ENCODE measurements around the gene KNG1. TPM values are rescaled to one million over a fixed set of nuclear protein-coding genes. Genes with fewer than 3 reads are reported as not detected.

KNG1 gene
- total RNA-seq, 1 experiment from 2014 or later, result not detected

DNA sequence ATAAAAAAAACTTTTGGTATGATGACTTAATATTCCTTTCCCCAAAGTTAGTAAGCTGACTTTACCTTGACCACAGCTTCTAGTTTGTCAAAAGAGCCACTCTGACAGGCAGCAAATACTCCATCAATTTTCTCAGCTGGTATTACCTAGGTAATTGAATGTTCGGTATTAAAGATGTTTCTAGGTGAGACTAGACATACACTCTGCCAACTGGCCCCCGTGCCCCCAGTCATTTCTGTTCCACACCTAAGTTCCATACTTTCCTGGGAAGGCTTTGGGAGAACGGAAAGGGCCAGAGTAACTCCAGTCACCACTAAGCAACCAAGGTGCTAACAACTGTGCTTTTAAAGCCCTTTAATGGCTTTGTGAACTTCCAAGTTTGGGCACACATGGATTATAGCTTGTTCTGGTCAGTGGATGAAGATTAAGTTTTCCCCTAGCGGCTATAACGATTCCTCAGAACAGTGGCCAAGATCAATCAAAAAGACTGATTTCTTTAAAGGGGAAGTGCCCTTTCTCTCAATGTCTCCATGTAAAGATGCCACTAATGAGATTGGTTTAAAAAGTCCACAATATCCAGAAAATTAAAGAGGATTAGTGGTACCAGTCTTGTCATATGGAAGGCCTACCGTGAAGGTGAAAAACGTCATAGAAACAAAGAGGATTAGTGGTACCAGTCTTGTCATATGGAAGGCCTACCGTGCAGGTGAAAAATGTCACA, 73.3 kb downstream of the KNG1 start:
- no peaks in the 10 kb centered on the region for H3K27me3 ChIP-seq (replicated peaks; ENCODE audit: insufficient read depth, low read depth, low read length, poor library complexity)
- peaks cover 94% of the 10 kb centered on the region for H3K36me3 ChIP-seq (ENCODE audit: insufficient read depth, low read length, poor library complexity, severe bottlenecking)
- peak; percentile 49 for DNase-seq (ENCODE audit: low spot score)
- H3K9me3 ChIP-seq (ENCODE audit: low read depth, low read length, poor library complexity, severe bottlenecking), result no peaks in the 10 kb centered on the region
- POLR2A ChIA-PET (ENCODE audit: low non-redundant PET), result no interaction called here
- H3K4me1 ChIP-seq (ENCODE audit: insufficient read depth, low read length, poor library complexity, severe bottlenecking), result peaks cover 33% of the 10 kb centered on the region
- TF ChIP-seq EZH2 (IDR thresholded peaks at IDR 0.05; ENCODE audit: borderline replicate concordance, low read depth, low read length, poor library complexity, severe bottlenecking), result no peak
- TF ChIP-seq, protein P1, sequence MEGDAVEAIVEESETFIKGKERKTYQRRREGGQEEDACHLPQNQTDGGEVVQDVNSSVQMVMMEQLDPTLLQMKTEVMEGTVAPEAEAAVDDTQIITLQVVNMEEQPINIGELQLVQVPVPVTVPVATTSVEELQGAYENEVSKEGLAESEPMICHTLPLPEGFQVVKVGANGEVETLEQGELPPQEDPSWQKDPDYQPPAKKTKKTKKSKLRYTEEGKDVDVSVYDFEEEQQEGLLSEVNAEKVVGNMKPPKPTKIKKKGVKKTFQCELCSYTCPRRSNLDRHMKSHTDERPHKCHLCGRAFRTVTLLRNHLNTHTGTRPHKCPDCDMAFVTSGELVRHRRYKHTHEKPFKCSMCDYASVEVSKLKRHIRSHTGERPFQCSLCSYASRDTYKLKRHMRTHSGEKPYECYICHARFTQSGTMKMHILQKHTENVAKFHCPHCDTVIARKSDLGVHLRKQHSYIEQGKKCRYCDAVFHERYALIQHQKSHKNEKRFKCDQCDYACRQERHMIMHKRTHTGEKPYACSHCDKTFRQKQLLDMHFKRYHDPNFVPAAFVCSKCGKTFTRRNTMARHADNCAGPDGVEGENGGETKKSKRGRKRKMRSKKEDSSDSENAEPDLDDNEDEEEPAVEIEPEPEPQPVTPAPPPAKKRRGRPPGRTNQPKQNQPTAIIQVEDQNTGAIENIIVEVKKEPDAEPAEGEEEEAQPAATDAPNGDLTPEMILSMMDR (conservative IDR thresholded peaks at IDR 0.05; ENCODE audit: low read depth, low read length), result no peak
- peak overlapping the region; percentile 2 for H3K27ac ChIP-seq (ENCODE audit: low read depth, low read length, poor library complexity, severe bottlenecking)
- no TSS peak for BruUV-seq (replicated peaks)
- intact Hi-C loops (cut with micrococcal nuclease; ENCODE audit: unreplicated experiment), result no loop called here
- CTCF ChIA-PET, result no interaction called here
- no peak overlapping the region for H3K4me3 ChIP-seq (ENCODE audit: low read depth, low read length, poor library complexity, severe bottlenecking)

Small RNA genes within 50 kb of the gene (microRNA-seq; reads per million reads assigned to microRNA genes)
- gene MIR1248, result 17.3 reads per million, percentile 40 among the genes with 10 or more reads in this experiment

Other genes with a start within 250 kb of the KNG1 start
- gene CRYGS, start 173.0 kb upstream of the KNG1 start, total RNA-seq (2021), result 3.6 and 3.9 TPM in 2 replicates
- gene TBCCD1, start 150.0 kb upstream of the KNG1 start, total RNA-seq (2021), result 19.4 and 20.1 TPM in 2 replicates
- gene DNAJB11, start 146.6 kb upstream of the KNG1 start, total RNA-seq (2021), result 94.1 and 103 TPM in 2 replicates
- gene AHSG, start 104.3 kb upstream of the KNG1 start, total RNA-seq (2021), result 3.2 and 4.9 TPM in 2 replicates
- not detected in 2 replicates for gene FETUB, start 77.0 kb upstream of the KNG1 start, total RNA-seq (2021)
- gene HRG, start 51.3 kb upstream of the KNG1 start, total RNA-seq (2021), result not detected in 2 replicates
- gene EIF4A2, start 66.2 kb downstream of the KNG1 start, total RNA-seq (2021), result 403 and 435 TPM in 2 replicates
- gene RFC4, start 89.1 kb downstream of the KNG1 start, total RNA-seq (2021), result 116 and 120 TPM in 2 replicates
- not detected in 2 replicates for gene ADIPOQ, start 125.4 kb downstream of the KNG1 start, total RNA-seq (2021)
- 74.2 and 78.3 TPM in 2 replicates for gene ST6GAL1, start 213.2 kb downstream of the KNG1 start, total RNA-seq (2021)

Measured in A673 (cell line).